ENCODE results near the gene TIMD4.

Gene TIMD4

GRCh38 chr5:156920861-156921431 lies 42.1 kb downstream of the TIMD4 start:
- no peak for DNase-seq

- DNase-seq = peak; percentile 88
Observed at GRCh38 chr5:156920042-156920860, 42.8 kb downstream of the TIMD4 start.

GRCh38 chr5:156918311-156918845 lies 44.6 kb downstream of the TIMD4 start:
- DNase-seq = no peak

GRCh38 chr5:156914371-156914737 lies 48.7 kb downstream of the TIMD4 start:
- DNase-seq = no peak

GRCh38 chr5:156913719-156914370 lies 49.2 kb downstream of the TIMD4 start:
- DNase-seq = peak; percentile 57

- no peak for DNase-seq
Observed at GRCh38 chr5:156913355-156913718, 49.7 kb downstream of the TIMD4 start.

- no peak for DNase-seq
Observed at GRCh38 chr5:156912869-156913268, 50.2 kb downstream of the TIMD4 start.

- DNase-seq = no peak
Observed at GRCh38 chr5:156909180-156909579, 53.8 kb downstream of the TIMD4 start.

- DNase-seq = no peak
Observed at GRCh38 chr5:156907667-156908066, 55.4 kb downstream of the TIMD4 start.

GRCh38 chr5:156906807-156907206 lies 56.2 kb downstream of the TIMD4 start:
- DNase-seq = no peak

GRCh38 chr5:156896546-156896945 lies 66.5 kb downstream of the TIMD4 start:
- no peak for DNase-seq

GRCh38 chr5:156893517-156893916 lies 69.5 kb downstream of the TIMD4 start:
- DNase-seq = peak; percentile 27

- DNase-seq = no peak
Observed at GRCh38 chr5:156892864-156893263, 70.2 kb downstream of the TIMD4 start.

- DNase-seq = peak; percentile 10
Observed at GRCh38 chr5:156892223-156892622, 70.8 kb downstream of the TIMD4 start.

- no peak for DNase-seq
Observed at GRCh38 chr5:156888520-156888919, 74.5 kb downstream of the TIMD4 start.

- no peak for DNase-seq
Observed at GRCh38 chr5:156883316-156883875, 79.6 kb downstream of the TIMD4 start.

GRCh38 chr5:156879665-156880285 lies 83.3 kb downstream of the TIMD4 start:
- DNase-seq = no peak

- DNase-seq = no peak
Observed at GRCh38 chr5:156871212-156871611, 91.8 kb downstream of the TIMD4 start.

GRCh38 chr5:156870498-156870839 lies 92.6 kb downstream of the TIMD4 start:
- no peak for DNase-seq
